ENCODE data around the gene TCF3. TPM values are rescaled to one million over a fixed set of nuclear protein-coding genes. Genes with fewer than 3 reads are reported as not detected.
A peak's percentile ranks its signal among the peaks of the same experiment; 100 is the strongest.

Gene TCF3
- total RNA-seq, 1 experiment from 2014 or later: 208 TPM

DNA sequence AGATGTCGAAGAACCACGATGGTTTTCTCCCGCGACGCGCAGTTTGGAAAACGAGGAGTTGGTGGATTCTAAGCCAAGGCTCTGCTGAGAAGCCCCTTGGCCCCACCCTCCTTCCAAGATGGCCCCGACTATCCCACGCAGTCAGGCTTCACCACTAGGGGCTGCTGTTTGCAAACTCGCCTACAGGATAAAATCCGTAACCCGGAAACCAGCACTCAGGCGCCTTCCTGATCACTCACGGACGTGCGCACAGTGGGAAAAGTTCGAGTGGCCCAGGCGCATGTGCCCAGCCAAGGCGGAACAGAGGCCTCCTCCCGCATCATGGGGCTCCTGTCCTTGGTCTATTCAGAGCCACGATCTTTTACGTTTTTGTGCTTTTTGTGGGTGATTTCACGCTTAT lies 28.0 kb downstream of the TCF3 start:
- peak; percentile 83 for ATAC-seq
- Histone ChIP-seq H3K4me1 (ENCODE audit: control insufficient read depth in 1 of 2, insufficient read depth in 2 of 2, low read length in 2 of 2) (no peaks in the 10 kb centered on the region), H3K4me3 (replicated peaks in 1 of 2; ENCODE audit: low read depth in 1 of 2, low read length in 2 of 2) (no peak overlapping the region), H4K20me1 (ENCODE audit: insufficient read depth) (no peaks in the 10 kb centered on the region), H3K9ac (ENCODE audit: low read length) (no peak overlapping the region), H3K4me2 (ENCODE audit: low read length) (no peak overlapping the region), H3K9me3 (ENCODE audit: control insufficient read depth in 1 of 2, insufficient read depth in 1 of 2, low read depth in 1 of 2, low read length in 2 of 2) (no peaks in the 10 kb centered on the region), H3K36me3 (ENCODE audit: control insufficient read depth in 1 of 2, insufficient read depth in 2 of 2, low read length in 2 of 2) (peaks cover 11 to 37% of the 10 kb centered on the region in 2 experiments; a peak in 3 of 4 replicates), H3K27ac (ENCODE audit: low read depth, low read length) (no peak overlapping the region), H2AFZ (ENCODE audit: low read depth, low read length, poor library complexity, severe bottlenecking) (no peak overlapping the region), H3K27me3 (ENCODE audit: insufficient read depth, low read length) (no peaks in the 10 kb centered on the region), H3K79me2 (ENCODE audit: insufficient read depth, low read length) (peaks cover 6% of the 10 kb centered on the region; the same call in 1 of the 2 replicates), H3K9me2 (ENCODE audit: insufficient read depth) (no peaks in the 10 kb centered on the region)
- POLR2A ChIA-PET: no interaction called here
- CTCF ChIA-PET: no interaction called here
- DNase-seq (ENCODE audit: low read depth, low spot score): peak; percentile 43
- no TSS peak for BruUV-seq (replicated peaks)
- RAD21 ChIA-PET (ENCODE audit: low non-redundant PET in 1 of 2, low total read pairs in 2 of 2, uncharacterized antibody in 2 of 2, unreplicated experiment in 2 of 2): no interaction called here
- intact Hi-C loops (cut with micrococcal nuclease): loop anchor here (2.0 kb wide), 1 partner anchor 188 kb away; the partner anchor contains the start of gene ATP8B3
- no peak for TF ChIP-seq ZNF274 (IDR thresholded peaks at IDR 0.05; ENCODE audit: low read depth, low read length)
- TF ChIP-seq YY1 (IDR thresholded peaks at IDR 0.05; ENCODE audit: extremely low read depth, insufficient replicate concordance, low read depth, low read length): peak; percentile 89
- TF ChIP-seq, protein P1, sequence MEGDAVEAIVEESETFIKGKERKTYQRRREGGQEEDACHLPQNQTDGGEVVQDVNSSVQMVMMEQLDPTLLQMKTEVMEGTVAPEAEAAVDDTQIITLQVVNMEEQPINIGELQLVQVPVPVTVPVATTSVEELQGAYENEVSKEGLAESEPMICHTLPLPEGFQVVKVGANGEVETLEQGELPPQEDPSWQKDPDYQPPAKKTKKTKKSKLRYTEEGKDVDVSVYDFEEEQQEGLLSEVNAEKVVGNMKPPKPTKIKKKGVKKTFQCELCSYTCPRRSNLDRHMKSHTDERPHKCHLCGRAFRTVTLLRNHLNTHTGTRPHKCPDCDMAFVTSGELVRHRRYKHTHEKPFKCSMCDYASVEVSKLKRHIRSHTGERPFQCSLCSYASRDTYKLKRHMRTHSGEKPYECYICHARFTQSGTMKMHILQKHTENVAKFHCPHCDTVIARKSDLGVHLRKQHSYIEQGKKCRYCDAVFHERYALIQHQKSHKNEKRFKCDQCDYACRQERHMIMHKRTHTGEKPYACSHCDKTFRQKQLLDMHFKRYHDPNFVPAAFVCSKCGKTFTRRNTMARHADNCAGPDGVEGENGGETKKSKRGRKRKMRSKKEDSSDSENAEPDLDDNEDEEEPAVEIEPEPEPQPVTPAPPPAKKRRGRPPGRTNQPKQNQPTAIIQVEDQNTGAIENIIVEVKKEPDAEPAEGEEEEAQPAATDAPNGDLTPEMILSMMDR (IDR thresholded peaks at IDR 0.05 in 2 of 3, conservative IDR thresholded peaks at IDR 0.05 in 1 of 3; ENCODE audit: borderline replicate concordance in 1 of 3, insufficient read depth in 1 of 3, low read depth in 2 of 3, low read length in 2 of 3): peak; percentile 50 to 95 (median 86); a peak in 5 of 6 replicates
- peak; percentile 67 for TF ChIP-seq RAD21 (IDR thresholded peaks at IDR 0.05; ENCODE audit: low read depth)
- TF ChIP-seq SP1 (IDR thresholded peaks at IDR 0.05; ENCODE audit: low read depth): no peak
- no peak for TF ChIP-seq SIN3A (IDR thresholded peaks at IDR 0.05; ENCODE audit: low read depth)
- no peak for TF ChIP-seq CEBPB (IDR thresholded peaks at IDR 0.05; ENCODE audit: low read depth)
- TF ChIP-seq JUND (IDR thresholded peaks at IDR 0.05): no peak
- TF ChIP-seq, protein P2, sequence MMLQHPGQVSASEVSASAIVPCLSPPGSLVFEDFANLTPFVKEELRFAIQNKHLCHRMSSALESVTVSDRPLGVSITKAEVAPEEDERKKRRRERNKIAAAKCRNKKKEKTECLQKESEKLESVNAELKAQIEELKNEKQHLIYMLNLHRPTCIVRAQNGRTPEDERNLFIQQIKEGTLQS (IDR thresholded peaks at IDR 0.05): no peak
- TF ChIP-seq ELF1 (IDR thresholded peaks at IDR 0.05; ENCODE audit: borderline replicate concordance, low read depth): no peak
- no peak for TF ChIP-seq SRF (IDR thresholded peaks at IDR 0.05; ENCODE audit: low read depth)
- TF ChIP-seq, protein P3, sequence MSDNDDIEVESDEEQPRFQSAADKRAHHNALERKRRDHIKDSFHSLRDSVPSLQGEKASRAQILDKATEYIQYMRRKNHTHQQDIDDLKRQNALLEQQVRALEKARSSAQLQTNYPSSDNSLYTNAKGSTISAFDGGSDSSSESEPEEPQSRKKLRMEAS (IDR thresholded peaks at IDR 0.05): no peak
- no peak for TF ChIP-seq POLR2A (IDR thresholded peaks at IDR 0.05; ENCODE audit: borderline replicate concordance, extremely low read depth, insufficient read depth, insufficient read length)
- TF ChIP-seq, protein P4, sequence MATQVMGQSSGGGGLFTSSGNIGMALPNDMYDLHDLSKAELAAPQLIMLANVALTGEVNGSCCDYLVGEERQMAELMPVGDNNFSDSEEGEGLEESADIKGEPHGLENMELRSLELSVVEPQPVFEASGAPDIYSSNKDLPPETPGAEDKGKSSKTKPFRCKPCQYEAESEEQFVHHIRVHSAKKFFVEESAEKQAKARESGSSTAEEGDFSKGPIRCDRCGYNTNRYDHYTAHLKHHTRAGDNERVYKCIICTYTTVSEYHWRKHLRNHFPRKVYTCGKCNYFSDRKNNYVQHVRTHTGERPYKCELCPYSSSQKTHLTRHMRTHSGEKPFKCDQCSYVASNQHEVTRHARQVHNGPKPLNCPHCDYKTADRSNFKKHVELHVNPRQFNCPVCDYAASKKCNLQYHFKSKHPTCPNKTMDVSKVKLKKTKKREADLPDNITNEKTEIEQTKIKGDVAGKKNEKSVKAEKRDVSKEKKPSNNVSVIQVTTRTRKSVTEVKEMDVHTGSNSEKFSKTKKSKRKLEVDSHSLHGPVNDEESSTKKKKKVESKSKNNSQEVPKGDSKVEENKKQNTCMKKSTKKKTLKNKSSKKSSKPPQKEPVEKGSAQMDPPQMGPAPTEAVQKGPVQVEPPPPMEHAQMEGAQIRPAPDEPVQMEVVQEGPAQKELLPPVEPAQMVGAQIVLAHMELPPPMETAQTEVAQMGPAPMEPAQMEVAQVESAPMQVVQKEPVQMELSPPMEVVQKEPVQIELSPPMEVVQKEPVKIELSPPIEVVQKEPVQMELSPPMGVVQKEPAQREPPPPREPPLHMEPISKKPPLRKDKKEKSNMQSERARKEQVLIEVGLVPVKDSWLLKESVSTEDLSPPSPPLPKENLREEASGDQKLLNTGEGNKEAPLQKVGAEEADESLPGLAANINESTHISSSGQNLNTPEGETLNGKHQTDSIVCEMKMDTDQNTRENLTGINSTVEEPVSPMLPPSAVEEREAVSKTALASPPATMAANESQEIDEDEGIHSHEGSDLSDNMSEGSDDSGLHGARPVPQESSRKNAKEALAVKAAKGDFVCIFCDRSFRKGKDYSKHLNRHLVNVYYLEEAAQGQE (IDR thresholded peaks at IDR 0.05; ENCODE audit: low read depth): no peak
- no peak for TF ChIP-seq CBX3 (IDR thresholded peaks at IDR 0.05; ENCODE audit: low read depth)
- no peak for TF ChIP-seq EGR1 (IDR thresholded peaks at IDR 0.05; ENCODE audit: low read depth)
- no peak for TF ChIP-seq ZFX (IDR thresholded peaks at IDR 0.05)
- no peak for TF ChIP-seq EZH2phosphoT487 (IDR thresholded peaks at IDR 0.05; ENCODE audit: borderline replicate concordance)

Measured in HCT116 (cell line).